OCI-LY1 (cell line): ENCODE results near the gene PTPRZ1.

Source experiments
- H2AFZ ChIP-seq: fragments of 200-600 bp; sonication (generic), shearing (Covaris generic); 2 replicates; pipeline ENCODE4 v1.6.0; 2014; ENCODE audit warnings: antibody characterized with exemption, mild to moderate bottlenecking, low read length
- H3F3A ChIP-seq: fragments of 200-600 bp; sonication (generic), shearing (Covaris generic); 2 replicates; pipeline ENCODE4 v1.6.0; 2014; ENCODE audit warnings: mild to moderate bottlenecking, antibody characterized with exemption, low read length, moderate library complexity; ENCODE audit not compliant: insufficient read depth
- H3K27ac ChIP-seq: fragments of 200-600 bp; sonication (generic); 2 replicates; pipeline ENCODE4 v1.5.1; 2014; ENCODE audit warnings: low read length, mixed run types, mild to moderate bottlenecking, low read depth; ENCODE audit not compliant: poor library complexity, severe bottlenecking
- H3K27me3 ChIP-seq: fragments of 200-600 bp; sonication (generic); 2 replicates; pipeline ENCODE4 v1.6.0; 2014; ENCODE audit warnings: antibody characterized with exemption, mild to moderate bottlenecking, low read length, moderate library complexity; ENCODE audit not compliant: insufficient read depth
- H3K36me3 ChIP-seq: fragments of 200-600 bp; sonication (generic); 2 replicates; pipeline ENCODE4 v1.6.1; 2014; ENCODE audit warnings: mild to moderate bottlenecking, antibody characterized with exemption, low read length, moderate library complexity, mixed read lengths; ENCODE audit not compliant: insufficient read depth
- H3K4me1 ChIP-seq: fragments of 200-600 bp; sonication (generic); 2 replicates; pipeline ENCODE4 v1.5.1; 2014; ENCODE audit warnings: mild to moderate bottlenecking, low read length, moderate library complexity; ENCODE audit not compliant: insufficient read depth, severe bottlenecking
- H3K4me2 ChIP-seq: fragments of 200-600 bp; sonication (generic), shearing (Covaris generic); 2 replicates; pipeline ENCODE4 v1.6.1; 2014; ENCODE audit warnings: low read length
- H3K4me3 ChIP-seq: fragments of 200-600 bp; sonication (generic); 2 replicates; pipeline ENCODE4 v1.5.1; 2014; ENCODE audit warnings: low read length, low read depth, mild to moderate bottlenecking, mixed read lengths; ENCODE audit not compliant: poor library complexity, severe bottlenecking
- H3K79me2 ChIP-seq: fragments of 200-600 bp; shearing (Covaris generic); 2 replicates; pipeline ENCODE4 v1.6.1; 2016; ENCODE audit warnings: mixed run types, low read length, mixed read lengths; ENCODE audit not compliant: insufficient read depth
- H3K9ac ChIP-seq: fragments of 200-600 bp; sonication (generic), shearing (Covaris generic); 2 replicates; pipeline ENCODE4 v1.6.1; 2014; ENCODE audit warnings: mild to moderate bottlenecking, low read length, mixed read lengths
- H3K9me2 ChIP-seq: fragments of 200-600 bp; sonication (generic), shearing (Covaris generic); 2 replicates; pipeline ENCODE4 v1.6.1; 2014; ENCODE audit warnings: low read depth, mild to moderate bottlenecking, low read length, mixed read lengths
- H3K9me3 ChIP-seq: fragments of 200-600 bp; shearing (Covaris generic); 2 replicates; pipeline ENCODE4 v1.6.1; 2014; ENCODE audit warnings: low read length, mixed read lengths
- H4K20me1 ChIP-seq: fragments of 200-600 bp; sonication (generic), shearing (Covaris generic); 2 replicates; pipeline ENCODE4 v1.6.0; 2016; ENCODE audit warnings: mild to moderate bottlenecking, low read length; ENCODE audit not compliant: insufficient read depth
- EZH2 ChIP-seq: fragments of 200-600 bp; sonication (generic), shearing (Covaris generic); IDR thresholded peaks from 2 replicates; pipeline ENCODE4 v1.8.0; 2017; ENCODE audit warnings: borderline replicate concordance, mixed run types, mild to moderate bottlenecking, antibody characterized with exemption, low read length, moderate library complexity, mixed read lengths
- TF ChIP-seq, protein P1 (sequence below): fragments of 200-600 bp; sonication (generic), shearing (Covaris generic); IDR thresholded peaks from 2 replicates; pipeline ENCODE4 v1.5.1; 2017; ENCODE audit warnings: mild to moderate bottlenecking, antibody characterized with exemption, low read length, moderate library complexity, mixed read lengths

Gene PTPRZ1

GRCh38 chr7:121831801-121832200 is 41.2 kb upstream of the PTPRZ1 start:
- H3K36me3 ChIP-seq, result no peaks in the 10 kb centered on the region
- no peaks in the 10 kb centered on the region for H3K4me1 ChIP-seq
- no peak overlapping the region for H3K4me2 ChIP-seq
- no peaks in the 10 kb centered on the region for H3K79me2 ChIP-seq
- no peak overlapping the region for H3K9ac ChIP-seq
- no peaks in the 10 kb centered on the region for H4K20me1 ChIP-seq
- H3K27me3 ChIP-seq, result no peaks in the 10 kb centered on the region
- no peak overlapping the region for H3K4me3 ChIP-seq
- H3K9me3 ChIP-seq, result no peaks in the 10 kb centered on the region
- no peak overlapping the region for H3K27ac ChIP-seq
- no peak overlapping the region for H2AFZ ChIP-seq
- no peaks in the 10 kb centered on the region for H3K9me2 ChIP-seq
- H3F3A ChIP-seq, result no peaks in the 10 kb centered on the region
- TF ChIP-seq EZH2, result no peak
- TF ChIP-seq, protein P1, sequence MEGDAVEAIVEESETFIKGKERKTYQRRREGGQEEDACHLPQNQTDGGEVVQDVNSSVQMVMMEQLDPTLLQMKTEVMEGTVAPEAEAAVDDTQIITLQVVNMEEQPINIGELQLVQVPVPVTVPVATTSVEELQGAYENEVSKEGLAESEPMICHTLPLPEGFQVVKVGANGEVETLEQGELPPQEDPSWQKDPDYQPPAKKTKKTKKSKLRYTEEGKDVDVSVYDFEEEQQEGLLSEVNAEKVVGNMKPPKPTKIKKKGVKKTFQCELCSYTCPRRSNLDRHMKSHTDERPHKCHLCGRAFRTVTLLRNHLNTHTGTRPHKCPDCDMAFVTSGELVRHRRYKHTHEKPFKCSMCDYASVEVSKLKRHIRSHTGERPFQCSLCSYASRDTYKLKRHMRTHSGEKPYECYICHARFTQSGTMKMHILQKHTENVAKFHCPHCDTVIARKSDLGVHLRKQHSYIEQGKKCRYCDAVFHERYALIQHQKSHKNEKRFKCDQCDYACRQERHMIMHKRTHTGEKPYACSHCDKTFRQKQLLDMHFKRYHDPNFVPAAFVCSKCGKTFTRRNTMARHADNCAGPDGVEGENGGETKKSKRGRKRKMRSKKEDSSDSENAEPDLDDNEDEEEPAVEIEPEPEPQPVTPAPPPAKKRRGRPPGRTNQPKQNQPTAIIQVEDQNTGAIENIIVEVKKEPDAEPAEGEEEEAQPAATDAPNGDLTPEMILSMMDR, result no peak

- TF ChIP-seq, protein P1, result no peak
- no peak for TF ChIP-seq EZH2
- no peaks in the 10 kb centered on the region for H3K36me3 ChIP-seq
- H3K9me3 ChIP-seq, result no peaks in the 10 kb centered on the region
- H3F3A ChIP-seq, result no peaks in the 10 kb centered on the region
- no peaks in the 10 kb centered on the region for H3K27me3 ChIP-seq
- H3K79me2 ChIP-seq, result no peaks in the 10 kb centered on the region
- no peak overlapping the region for H3K4me2 ChIP-seq
- H3K9me2 ChIP-seq, result no peaks in the 10 kb centered on the region
- no peak overlapping the region for H3K27ac ChIP-seq
- H3K4me1 ChIP-seq, result no peaks in the 10 kb centered on the region
- H2AFZ ChIP-seq, result no peak overlapping the region
- H3K9ac ChIP-seq, result no peak overlapping the region
- no peaks in the 10 kb centered on the region for H4K20me1 ChIP-seq
- no peak overlapping the region for H3K4me3 ChIP-seq
Observed at GRCh38 chr7:121832347-121832746, 40.6 kb upstream of the PTPRZ1 start.

DNA sequence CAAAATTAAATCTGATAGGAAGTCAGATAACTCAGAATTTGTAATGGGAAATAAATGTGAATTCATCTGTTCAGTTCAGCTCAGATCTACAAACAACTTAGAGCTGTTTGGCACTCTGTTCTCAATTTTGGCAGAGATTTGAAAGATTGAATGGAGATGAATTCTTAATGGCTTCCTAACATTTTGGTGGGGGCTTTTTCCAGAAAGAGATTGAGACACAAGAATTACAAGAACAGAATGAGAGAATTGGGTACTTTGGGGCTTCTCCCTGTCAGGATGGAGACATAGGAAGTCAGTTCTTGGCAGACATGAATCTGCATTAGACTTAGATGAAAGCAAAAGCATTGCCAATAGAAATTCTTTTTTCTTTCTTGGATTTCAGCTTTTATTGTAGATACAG is 39.0 kb upstream of the PTPRZ1 start:
- no peaks in the 10 kb centered on the region for H3K79me2 ChIP-seq
- TF ChIP-seq, protein P1, result no peak
- TF ChIP-seq EZH2, result no peak
- H3K4me1 ChIP-seq, result no peaks in the 10 kb centered on the region
- H3F3A ChIP-seq, result no peaks in the 10 kb centered on the region
- H4K20me1 ChIP-seq, result no peaks in the 10 kb centered on the region
- H3K4me2 ChIP-seq, result no peak overlapping the region
- H3K27me3 ChIP-seq, result no peaks in the 10 kb centered on the region
- no peak overlapping the region for H3K27ac ChIP-seq
- H2AFZ ChIP-seq, result no peak overlapping the region
- no peaks in the 10 kb centered on the region for H3K36me3 ChIP-seq
- no peak overlapping the region for H3K4me3 ChIP-seq
- H3K9ac ChIP-seq, result no peak overlapping the region
- H3K9me2 ChIP-seq, result no peaks in the 10 kb centered on the region
- H3K9me3 ChIP-seq, result no peaks in the 10 kb centered on the region
